NCI-H345 treated with DMSO at 0.1 percent for 48 hours (cell line): ENCODE data around the gene NEU4.

Experiments
- DNase-seq: peaks from one replicate; lab custom pipeline; 2025; ENCODE audit not compliant: unreplicated experiment; lab: John Stamatoyannopoulos, UW

Gene NEU4

DNA sequence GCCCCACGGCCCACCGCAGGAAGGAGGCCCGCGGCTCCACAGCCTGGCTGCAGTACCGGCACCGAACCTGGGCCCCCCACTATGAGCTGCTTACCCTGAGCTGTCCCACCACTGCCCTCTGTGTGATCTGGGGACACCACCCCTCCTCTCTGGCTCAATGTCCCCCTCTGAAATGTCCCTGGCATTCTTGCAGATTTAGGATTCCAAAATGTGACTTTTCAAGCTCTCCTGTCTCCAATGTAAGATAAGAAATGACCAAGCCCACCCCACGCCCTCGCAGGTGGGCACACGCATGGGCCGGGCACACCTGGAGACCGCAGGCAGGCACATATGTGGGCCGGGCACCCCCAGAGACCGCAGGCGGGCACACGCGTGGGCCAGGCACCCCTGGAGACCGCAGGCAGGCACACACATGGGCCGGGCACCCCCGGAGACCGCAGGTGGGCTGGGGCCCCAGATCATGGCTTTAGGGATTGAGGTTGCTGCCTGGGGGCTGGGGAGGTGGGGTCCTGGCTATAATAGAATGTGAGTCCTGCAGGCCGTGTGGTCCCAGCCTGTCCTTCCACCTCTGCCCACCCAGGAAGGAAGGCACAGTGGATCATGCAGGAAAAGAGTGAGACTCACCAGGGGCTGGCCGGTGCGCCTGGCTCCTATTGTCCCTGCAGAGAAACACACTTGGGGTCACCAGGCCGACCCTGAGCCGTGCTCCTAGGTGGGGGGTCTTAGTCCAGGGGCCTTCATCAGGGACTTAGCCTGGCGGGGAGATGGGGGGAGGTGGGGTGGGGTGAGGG, 42.5 kb downstream of the NEU4 start:
- no peak for DNase-seq

DNA sequence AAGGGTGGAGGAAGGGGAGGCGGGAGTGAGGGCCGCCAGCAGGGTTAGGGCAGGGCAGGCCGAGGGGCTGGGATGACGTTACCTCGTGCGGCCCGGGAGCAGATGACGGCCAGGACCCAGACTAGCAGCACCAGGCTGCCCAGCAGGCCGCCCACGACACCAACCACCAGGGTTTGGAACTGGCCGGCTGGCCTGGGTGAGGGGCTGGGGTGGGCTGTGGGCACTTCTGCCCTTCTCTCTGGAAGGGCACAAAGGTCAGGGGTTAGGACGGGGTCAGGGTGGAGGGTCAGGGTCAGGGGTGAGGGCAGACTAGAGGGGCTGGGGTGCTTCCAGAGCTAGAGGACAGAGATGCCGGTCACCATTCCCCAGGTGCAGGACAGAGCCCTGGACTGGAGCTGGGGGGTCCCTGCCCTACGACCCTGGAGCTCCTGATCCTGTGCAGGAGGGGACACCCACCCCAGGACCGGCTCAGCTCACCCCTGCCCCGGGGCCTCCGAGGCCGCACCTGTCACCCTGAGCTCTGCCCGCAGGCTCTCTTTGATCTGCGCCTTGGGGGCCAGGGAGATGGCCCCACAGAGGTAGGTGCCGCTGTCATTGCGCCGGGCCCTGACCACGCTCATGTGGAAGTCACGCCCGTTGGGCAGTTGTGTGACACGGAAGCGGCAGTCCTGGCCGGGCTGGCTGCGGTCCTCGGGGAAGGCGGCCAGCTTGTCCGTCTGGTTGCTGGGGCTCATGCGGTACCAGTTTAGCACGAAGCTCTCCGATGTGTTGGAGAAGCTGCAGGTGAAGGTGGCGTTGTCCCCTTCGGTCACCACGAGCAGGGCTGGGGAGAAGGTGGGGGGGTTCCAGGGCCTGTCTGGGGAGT, 43.4 kb downstream of the NEU4 start:
- no peak for DNase-seq

DNA sequence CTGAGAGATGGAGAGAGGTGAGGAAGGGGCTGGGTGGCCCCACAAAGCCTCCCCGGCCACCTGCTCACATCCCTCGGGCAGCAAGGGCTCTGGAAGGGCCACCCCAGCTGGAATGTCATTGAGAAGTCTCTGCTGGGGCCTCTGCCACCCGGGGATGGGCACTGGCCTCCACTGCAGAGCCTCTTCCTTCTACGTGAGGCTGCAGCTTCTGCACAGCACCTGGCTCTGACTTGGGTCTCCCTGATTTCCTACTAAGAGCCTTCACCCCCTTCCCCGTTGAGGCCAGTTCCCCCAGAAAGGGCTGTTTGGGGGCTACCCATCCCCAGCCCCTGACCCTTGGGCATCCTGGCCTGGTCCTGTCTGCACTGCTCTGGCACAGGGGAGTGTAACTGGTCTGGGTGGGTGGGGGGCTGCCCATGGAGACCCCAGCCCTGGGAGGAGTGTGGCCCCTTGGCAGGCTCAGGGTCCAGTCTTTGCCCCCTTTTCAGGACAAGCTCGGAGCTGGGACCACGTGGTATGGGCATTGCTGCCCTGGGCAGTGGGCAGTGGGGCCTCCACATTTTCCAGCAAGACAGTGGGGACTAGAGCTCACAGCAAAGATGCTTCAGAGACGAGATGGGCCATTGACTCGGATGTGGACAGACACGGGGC, 44.1 kb downstream of the NEU4 start:
- no peak for DNase-seq

DNA sequence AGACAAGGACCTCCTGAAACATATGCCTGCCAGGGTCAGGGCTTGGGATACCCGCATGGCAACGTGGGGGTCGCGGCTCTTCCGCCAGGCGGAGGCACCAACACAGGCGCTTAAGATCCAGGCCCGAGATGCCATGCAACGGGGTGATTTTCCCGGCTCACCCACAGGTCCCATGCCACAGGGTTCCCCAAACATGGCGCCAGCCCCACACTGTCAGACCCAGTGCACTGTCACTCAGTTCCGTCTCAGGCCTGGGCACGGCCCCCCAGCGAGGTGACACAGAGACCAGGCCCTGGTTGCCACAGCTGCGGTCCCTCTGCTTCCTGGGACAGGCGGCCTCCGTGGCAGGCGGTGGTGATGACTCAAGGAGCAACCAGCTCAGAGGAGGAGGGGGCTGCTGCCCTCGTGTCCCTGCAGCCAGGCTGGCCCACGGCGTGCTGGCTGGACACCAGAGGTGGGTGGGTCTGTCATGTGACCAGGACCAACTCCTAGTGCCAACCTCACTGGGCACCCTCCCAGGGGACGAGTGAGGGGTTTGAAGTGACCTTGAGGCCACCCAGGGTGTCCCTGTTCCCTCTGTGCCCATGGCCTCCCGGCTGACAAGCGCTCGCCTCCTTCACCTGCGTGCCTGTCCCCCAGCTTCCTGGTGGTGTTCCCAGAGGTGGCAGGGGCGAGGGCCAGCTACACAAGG, 44.8 kb downstream of the NEU4 start:
- DNase-seq = no peak

DNA sequence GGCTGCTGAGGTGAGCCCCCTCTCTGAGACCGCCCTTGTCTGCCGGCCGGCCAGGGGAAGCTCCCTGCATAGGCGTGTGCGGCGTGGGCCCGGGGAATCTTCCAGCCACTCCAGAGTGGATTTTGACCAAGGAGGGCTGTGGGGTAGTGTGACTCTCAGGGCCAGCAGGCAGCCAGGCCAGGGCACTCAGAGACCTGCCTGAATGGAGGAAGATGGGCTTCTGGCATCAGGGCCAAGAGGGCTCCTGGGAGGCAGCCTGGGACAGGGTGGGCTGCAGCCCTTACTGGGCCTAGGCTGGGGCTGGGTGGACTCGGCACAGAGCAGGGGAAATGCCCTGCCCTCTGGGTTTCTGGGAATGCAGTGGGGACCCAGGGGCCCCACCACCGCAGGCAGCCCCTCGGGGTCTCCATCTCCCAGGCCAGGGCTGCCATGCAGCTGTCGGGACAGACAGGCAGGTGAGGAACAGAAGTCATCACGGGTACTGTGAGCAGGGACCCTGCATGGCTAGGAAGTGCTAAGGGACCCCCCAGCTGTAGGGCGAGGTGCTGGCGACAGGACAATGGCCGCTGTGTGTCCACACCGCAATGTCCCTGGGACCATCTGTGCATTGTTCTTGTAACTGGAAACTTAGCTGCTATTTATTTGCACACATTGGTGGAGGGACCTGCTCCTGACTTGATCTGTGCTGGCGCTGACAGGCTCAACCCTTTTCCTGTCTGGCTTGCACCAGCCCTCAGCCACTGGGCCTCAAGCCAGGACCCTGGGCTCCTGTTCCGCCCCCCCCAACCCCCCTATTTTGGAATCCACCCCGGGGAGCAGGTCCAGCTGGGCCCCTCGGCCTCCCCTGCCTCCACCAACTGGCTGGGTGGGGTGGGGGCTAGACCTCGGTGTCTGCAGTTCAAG, 45.6 kb downstream of the NEU4 start:
- DNase-seq = no peak

DNA sequence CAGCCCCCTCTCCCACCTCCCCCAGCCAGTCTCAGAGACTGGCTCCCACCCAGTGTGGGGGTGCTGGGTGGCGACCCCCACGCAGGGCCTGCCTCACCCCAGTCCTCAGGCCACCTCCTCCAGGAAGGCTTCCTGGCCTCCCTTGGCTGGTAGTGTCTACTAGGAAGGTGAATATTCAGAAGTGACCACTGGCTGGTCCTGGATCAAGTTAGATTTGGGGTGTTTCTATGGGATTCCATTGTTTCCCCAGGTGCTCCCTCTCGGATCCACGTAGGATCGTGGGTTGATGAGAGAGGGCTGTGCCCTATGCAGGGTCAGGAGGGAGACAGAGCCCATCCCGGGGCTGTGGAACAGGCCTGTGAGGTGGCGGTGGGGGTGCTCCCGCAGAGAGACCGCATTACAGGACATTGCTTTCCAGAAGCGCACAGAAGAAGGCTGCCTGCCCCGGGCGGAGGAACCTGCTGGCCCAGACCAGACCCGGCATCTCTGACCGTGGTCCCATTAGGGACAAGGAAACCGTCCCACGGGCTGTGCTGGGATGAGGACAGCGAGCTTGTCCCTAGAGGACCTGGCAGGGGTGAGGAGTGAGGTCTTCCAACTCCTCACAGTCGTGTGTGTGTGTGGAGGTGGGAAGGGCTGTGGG, 46.4 kb downstream of the NEU4 start:
- no peak for DNase-seq

DNA sequence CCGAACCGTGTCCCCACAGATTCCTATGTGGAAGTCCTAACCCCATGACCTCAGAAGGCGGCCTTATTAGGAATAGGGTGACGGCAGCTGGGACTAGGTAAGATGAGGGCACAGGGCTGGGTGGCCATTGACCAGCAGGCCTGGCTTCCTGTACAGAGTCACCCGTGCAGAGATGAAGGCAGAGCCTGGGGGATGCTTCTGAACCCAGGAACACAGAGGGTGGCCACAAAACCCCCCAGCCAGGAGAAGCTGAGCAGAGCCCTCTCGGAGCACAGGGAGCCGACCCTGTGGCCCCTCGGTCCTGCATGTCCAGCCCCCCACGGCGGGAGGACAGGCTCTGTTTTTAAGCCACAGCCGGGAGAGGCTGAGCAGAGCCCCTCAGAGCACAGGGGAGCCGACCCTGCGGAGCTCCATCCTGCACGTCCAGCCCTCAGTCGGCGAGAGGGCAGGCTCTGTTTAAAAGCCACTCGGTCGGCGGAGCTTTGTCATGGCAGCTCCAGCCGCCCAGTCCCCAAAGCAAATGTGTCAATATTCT, 47.0 kb downstream of the NEU4 start:
- no peak for DNase-seq

DNA sequence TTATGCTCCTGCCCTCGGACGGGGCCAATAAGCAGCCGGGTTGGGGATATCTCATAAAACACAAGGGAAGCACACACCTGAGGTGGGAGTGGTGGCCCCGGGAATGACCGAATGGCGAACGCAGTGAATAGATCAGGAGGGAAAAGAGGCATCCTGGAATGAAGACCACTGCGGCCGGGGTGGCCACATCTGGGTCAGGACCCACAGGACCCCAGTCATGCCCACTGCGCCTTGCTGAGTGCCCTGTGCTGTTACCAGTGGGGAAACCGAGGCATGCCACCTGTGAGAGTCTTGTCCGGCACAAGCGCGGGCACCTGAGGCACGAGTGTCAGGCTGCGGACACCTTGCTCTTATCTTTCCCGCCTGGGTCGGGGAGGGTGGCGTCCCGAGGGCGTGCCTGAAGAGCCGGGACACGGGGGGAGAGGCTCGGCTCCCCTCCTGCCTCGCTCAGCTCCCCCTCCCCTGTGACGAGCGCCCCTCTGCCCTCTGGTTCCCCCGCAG, 48.1 kb downstream of the NEU4 start:
- DNase-seq = no peak

DNA sequence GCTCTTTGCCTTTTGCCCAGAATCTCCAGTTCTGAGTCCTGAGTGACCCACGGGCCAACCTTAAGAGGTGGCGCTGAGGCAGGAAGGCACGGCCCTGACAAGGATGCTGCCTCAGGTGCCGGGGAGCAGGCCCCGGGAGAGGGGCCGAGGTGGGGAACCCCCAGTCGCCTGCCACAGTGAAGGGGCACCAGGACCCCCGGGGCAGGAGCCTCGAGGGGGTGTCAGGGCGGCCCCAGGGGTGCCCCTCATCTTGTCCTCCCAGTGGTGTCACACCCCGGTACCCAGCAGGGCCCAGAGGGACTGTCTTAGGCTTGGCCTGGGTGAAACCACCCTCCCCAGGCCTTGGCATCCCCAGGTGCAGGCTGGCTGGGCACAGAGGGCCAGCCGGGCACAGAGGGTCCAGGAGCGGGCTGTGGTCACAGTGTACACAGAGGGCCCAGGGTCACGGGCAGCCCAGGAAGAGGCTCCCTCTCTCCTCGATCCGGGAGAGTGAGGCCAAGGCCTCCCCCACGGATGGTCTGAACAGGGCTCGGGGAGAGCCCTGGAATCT, 48.7 kb downstream of the NEU4 start:
- DNase-seq = no peak

DNA sequence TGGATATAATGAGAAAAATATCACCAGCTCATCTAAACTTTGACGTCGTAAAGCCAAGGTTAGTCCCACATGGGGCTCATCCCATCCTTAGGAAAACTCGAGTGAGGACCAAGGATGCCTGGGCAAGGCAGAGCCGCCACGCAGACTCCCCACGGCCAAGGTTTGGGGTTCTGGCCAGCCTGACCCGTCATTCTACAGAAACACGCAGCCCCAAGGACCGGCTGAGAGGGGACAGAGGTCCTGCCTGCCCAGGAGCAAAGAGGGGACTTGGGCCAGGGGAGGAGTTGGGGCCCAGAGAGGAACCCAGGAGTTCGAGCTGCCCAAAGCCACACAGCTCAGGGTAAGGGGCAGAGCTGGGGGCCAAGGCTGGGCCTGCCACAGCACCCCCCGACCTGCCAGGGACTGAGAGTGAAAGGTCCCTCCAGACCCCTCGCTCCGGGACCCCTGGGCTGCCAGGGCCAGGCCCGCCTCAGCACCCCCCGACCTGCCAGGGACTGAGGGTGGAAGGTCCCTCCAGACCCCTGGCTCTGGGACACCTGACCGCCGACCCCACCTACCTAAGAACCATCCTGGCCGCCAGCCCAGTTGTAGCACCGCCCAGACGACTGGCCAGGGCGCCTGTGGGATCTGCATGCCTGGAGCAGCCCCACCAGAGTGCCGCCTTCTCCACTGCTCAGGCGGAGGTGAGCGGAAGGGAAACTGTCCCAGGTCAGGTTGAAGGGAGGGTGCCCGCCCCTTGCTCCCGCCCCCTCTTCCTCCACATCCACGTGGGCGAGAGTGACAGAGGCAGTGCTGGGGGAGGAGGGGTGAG, 49.4 kb downstream of the NEU4 start, which contains the start of gene PDCD1:
Gene PDCD1 (minus strand): TSS at position 689 of the 811 bp plus-strand sequence. CDS start 56 bp downstream, at position 633.
- DNase-seq = no peak

DNA sequence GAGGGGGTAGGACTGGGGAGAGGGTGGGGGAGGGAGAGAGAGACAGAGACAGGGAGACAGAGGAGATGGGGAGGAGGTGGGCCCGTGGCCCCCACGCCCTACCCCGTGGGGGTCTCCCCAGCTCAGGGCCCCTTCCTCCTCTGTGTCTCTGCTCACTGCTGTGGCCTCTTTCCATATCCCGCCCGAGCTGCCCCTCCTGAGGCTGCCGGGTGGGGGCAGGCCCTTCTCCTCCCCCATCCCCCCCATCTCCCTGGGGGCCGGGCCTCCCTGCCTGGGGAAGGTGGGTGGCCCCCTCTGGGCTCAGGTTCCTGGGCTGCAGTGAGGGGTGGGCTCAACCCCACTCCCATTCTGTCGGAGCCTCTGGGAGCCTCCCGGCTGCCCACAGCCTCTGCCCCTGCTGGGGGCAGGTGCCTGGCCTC, 50.0 kb downstream of the NEU4 start:
- DNase-seq = no peak

DNA sequence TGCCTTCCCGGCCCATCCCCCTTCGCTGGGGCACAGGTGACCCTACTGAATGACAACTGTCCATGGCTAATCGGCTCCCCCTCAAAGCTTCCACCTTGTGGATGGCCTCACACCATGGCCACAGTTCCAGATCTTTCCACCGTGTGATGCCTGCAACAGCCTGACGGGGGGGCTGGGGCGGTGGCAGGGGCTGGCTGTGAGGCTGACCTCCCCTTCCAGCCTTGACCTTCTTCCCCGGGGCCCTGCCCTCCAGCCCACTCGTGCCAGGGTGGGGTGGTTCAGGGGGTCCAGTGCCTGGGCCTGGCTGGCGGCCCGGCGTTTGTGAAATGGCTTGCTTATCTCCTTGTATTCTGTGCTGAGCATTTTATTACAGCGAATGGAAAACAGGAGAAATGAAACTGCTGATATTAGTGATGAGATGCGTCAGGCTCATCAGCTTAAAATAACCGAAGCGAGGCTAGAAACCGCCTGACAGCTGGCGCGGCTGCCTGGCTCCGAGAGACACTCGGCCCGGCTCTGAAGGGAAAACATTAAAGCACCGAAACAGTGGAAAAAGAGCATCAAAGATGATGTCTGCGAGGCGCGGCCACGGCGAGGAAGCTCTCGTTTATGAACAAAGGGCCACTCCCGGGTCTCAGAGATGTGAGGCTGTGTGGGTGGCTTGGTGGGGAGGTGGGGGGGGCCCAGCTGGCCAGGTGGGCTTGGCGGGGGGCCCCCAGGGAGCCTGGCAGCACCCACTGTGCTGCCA, 50.6 kb downstream of the NEU4 start:
- no peak for DNase-seq

DNA sequence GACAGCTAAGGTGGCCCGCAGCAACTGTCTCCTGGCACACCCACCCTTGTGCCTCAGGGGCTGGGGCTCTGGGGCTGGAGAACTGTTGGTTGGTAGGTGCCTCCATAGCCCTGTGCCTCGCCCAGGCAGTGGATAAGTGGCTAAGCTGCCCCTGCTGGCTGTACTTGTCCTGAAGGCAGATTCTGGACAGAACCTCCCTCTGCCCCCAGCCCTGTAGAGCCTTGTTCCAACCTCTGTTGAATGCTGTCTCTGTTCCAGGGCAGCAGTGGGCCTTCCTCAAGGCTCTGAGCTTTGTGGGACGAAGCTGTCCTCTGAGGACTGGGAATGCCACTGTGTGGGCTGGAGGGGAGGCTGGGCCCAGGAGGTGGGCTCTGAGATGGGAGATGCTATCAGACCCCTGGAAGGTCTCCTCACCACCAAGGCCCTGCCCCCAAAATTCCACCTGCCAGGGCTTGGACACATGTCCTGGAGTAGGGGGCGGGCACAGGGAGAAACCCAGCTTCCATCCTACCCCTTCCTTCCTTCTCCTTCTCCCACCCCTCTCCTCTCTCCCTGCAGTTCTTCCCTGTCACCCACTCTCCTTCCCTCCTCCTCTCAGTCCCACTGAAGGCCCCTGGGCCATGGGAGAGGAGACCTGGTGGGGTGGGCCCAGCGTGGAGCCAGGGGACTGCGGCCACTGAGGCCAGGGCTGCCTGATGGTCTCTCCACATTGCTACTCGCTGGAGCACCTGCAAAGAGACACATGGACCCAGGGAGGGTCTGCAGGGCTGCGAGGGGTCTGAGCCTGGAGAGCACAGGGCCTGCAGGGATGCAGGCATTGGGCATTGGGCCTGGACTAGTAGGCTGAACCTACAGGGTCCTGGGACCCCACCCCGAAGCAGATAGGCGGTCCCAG, 51.4 kb downstream of the NEU4 start:
- no peak for DNase-seq

DNA sequence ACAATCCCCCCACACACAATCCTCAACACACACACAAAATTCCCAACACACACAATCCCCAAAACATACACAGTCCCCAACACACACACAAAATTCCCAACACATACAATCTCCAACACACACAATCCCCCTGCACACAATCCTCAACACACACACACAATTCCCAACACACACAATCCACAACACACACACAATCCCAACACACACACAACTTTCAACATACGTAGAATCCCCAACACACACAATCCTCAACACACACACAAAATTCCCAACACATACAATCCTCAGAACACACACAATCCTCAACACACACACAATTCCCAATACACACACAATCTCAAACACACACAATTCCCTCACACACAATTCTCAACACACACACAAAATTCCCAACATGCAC, 52.3 kb downstream of the NEU4 start:
- no peak for DNase-seq

DNA sequence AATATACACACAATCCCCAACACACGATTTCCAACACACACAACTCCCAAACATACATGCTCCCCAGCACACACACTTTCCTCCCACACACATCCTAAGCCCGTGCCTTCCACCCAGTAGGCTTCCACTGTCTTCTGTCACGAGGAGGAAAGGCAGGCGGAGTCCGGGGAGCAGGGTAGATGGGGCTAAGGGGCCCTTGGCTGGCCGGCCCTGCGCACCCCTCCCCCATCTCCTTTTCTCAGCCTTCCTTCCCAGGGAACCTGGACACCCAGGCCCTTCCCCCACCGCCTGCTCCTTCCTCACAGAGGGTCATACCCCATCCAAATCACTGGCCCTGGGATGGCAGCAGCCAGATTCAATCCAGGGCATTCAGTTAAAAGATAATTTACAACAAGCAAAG, 53.1 kb downstream of the NEU4 start:
- no peak for DNase-seq
